Measurements from ENCODE around the gene VASP.

DNA sequence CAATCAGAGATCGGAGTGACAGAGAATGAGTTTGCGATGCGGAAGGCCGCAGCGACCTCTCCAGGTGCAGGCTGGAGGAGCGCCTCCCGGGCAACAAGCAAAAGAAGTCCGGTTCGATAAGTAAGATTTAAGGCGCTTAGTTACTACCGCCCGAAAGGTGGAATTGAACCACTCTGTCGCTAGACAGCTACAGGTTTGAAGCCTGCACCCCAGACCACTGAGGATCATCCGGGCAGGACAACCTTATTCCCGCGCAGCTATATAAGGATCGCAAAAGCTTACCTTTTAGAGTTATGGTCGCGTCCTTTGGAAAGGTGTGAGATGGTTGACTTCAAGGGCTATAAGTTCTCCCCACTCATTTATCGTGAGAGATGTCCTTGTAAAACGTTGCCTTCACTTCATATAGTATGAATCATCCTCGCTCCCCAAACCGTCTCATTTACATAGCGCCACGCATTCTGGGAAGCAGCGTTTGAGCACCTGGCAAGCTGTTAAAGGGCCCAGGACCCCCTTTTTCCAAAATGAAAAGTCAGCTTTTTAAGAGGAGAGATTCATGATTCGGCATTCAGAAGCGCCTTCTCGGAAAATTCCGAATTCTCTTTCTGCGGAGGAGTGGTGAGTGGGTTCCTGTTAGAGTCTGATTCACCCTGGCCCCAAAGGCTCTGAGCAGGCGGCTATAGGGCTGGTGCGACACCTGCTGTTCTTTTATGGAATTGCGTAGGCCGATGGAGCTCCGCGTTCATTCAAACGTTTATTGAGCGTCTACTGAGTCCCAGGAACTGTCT, 28.6 kb upstream of the VASP start:
- TF ChIP-seq, protein P1, sequence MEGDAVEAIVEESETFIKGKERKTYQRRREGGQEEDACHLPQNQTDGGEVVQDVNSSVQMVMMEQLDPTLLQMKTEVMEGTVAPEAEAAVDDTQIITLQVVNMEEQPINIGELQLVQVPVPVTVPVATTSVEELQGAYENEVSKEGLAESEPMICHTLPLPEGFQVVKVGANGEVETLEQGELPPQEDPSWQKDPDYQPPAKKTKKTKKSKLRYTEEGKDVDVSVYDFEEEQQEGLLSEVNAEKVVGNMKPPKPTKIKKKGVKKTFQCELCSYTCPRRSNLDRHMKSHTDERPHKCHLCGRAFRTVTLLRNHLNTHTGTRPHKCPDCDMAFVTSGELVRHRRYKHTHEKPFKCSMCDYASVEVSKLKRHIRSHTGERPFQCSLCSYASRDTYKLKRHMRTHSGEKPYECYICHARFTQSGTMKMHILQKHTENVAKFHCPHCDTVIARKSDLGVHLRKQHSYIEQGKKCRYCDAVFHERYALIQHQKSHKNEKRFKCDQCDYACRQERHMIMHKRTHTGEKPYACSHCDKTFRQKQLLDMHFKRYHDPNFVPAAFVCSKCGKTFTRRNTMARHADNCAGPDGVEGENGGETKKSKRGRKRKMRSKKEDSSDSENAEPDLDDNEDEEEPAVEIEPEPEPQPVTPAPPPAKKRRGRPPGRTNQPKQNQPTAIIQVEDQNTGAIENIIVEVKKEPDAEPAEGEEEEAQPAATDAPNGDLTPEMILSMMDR (IDR thresholded peaks at IDR 0.05; ENCODE audit: low read length) = peak; percentile 97
- no peak for TF ChIP-seq EZH2 (optimal IDR thresholded peaks at IDR 0.05; ENCODE audit: low read depth, low read length)

Measured in MM.1S (cell line).